Amniotic stem cell (primary cell): Measurements from ENCODE around the gene KIFC3.

Experiments used
- DNase-seq: peaks from one replicate; lab custom pipeline; 2025; lab: John Stamatoyannopoulos, UW

KIFC3 gene

DNA sequence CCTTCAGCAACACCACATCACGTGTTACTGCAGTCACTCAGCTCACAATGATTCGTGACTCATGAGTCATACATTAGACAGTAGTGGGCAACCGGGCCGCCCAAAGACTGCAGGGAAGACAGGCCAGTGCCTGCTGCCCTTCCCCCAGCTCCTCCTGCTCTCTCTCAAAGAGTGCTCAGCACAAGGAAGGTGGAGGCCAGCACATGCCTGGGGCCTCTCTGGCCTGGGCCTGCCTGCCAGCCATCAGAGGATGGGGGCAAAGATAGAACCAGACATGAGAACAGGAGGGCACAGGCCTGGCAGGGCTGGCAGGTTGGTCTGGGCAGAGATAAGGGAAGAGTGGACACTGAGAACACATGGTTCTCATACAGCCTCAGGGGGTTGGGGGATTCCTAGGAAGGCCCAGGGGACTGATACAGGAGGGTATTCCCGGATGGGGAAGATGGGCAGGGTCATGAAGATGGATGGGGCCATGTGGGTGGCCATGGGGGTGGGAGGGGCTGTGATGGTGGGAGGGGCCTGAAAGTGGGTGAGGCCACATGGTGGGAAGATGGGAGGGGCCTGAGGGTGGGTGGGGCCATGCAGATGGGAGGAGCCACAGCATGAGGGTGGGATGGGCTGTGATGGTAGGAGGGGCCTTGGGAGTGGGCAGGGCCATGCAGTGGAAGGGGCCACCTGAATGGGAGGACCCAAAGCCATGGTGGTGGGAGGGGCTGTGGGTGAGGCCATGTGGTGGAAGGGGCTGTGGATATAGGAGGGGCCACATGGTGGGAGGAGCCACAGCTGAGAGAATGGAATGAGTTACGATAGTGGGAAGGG lies 37.7 kb downstream of the KIFC3 start:
- DNase-seq = peak; percentile 49

DNA sequence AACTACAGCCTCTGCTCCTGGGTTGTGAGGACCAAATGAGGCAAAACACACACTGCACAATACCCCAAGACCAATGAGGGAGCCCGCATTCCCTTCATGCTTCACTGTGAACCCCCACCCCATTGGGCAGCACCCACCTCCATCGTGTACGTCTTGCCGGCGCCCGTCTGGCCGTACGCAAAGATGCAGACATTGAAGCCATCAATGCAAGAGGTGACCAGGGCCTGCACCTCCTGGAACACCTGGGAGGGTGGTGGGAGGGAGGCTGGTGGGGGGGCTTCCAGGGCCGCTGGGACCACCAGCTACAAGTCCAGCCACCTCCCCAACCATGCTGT lies 38.3 kb downstream of the KIFC3 start:
- DNase-seq = no peak

DNA sequence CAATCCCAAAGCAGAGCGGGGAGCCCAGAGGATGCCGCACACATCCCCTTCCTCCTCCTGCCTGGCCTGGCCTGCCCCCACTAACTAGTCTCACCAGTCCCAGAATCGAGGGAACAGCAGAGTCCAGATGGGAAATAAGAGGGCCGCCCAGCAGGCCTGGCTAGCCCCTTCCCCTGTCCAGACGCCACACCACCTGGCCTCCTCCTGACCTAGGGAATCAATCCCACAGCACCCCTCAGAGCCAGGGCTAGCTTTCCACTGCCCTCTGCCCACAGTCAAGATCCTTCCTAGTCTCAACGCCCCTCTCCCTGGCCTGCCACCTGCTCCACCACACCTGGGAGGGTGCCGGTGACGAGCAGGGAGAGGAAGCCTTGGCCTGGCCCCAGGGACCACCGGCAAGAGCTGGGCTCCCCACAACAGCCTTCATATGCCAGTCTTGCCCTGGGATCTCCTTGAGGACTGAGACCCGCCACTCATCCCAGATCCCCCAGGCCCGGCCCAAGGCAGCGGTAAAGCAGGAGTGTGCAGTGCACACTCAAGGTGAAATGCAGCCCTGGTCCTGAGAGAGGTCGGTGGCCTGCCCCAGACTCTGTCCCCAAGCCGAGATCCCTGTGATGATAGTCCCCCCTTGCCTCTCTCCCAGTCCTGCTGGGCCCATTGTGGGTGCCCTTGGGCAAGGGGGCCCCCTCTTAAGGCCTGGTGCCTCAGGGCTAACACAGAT lies 38.8 kb downstream of the KIFC3 start:
- DNase-seq = no peak

DNA sequence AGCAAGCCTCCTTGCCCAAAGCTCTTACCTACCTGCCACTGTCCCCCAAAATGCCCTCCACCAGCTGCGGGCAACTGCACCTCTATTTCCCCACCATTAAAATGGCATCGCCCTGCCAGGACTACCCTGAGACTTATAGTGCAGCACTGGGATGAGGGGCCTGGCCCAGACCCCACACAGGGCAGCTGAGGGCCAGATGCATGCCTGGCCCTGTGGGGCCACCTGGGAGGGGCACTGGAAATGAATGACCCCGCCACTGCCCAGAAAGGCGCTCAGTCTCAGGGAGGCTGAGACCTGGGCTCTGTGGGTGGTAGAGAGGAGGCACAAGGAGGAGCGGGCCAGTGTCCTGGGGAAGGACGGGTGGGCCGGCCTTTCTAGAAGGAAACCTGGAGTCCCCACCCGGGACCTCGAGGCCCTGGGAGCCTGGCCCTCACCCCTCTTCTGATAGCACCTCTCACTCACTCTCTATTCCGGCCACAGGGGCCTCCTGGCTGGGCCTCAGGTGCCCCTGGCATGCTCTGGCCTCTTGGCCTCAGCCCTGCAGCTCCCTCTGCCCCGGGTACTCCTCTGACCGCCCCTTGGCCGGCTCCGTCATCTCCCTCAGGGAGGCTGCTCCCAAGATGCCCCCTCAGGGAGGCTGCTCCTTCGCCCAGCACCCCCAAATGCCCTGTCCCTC lies 39.8 kb downstream of the KIFC3 start:
- no peak for DNase-seq

DNA sequence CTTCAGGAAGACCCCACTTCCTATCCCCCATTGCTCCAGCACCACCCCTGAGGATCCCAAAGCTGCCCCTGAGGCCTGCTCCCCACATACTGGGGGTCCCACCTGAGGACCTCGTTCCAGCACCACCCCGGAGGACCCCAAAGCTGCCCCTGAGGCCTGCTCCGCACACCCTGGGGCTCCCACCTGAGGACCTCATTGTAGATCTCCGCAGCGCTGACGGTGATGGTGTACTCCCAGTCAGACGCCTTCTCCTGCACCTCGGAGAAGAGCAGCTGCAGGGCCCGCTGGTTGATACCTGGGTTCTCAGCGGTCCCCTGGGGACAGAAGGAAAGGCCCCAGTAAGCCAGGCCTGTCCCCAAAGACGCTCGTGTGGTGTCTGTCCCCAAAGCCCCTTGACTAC lies 40.3 kb downstream of the KIFC3 start:
- DNase-seq = no peak

DNA sequence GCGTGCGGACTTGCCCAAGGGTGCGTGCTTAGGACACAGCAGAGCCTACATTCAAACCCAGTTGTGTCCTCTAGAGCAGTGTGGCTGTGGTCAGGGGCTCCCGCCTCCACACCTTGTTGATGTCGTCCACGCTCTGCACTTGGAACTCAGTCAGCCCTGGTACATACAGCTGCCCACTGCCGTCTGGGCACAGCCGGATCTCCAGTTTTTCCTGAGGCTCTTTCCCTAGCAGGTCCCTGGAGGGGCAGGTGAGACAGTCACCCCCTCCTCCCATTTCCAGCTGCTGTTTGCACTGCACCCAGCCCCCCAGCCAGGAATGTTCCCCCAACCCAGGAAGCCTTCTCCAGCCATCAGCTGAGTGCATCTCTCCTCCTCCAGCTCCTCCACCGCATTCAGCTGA lies 41.0 kb downstream of the KIFC3 start:
- DNase-seq = no peak

DNA sequence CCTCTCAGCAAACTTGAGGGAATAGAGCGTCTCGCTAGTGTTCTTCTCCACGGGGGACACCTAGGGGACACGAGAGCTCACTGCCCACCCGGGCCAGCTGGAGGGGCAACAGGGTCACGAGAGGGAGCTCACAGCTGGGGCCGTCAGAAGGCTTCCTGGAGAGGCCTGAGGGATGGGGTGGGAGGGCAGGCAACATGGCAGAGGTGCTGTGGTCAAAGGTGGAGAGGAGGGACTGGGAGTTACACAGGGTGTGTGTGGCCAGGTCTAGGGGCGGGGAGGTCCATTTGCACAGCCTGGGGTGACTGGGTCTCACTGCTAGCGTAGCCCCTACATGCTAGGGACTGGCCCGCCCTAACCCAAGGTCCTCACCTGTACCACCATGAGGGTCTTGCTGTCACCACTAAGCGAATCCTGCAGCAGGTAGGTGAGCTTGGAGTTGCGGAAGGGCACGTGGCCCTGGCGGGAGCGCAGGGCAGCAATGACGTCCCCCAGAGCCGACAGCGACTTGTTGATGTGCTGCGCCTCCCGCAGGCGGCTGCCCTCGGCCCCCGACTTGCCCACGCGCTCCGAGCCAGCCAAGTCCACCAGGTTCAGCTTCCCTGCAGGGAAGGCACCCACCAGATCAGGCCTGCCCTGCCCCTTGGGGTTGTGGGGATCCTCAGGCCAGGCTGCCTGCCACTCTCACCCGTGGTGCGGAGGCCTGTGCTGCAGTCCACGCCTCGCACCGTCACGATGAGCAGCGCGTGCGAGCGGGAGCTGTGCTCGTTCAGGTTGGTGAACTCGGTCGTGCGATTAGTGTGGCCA lies 41.7 kb downstream of the KIFC3 start:
- no peak for DNase-seq

DNA sequence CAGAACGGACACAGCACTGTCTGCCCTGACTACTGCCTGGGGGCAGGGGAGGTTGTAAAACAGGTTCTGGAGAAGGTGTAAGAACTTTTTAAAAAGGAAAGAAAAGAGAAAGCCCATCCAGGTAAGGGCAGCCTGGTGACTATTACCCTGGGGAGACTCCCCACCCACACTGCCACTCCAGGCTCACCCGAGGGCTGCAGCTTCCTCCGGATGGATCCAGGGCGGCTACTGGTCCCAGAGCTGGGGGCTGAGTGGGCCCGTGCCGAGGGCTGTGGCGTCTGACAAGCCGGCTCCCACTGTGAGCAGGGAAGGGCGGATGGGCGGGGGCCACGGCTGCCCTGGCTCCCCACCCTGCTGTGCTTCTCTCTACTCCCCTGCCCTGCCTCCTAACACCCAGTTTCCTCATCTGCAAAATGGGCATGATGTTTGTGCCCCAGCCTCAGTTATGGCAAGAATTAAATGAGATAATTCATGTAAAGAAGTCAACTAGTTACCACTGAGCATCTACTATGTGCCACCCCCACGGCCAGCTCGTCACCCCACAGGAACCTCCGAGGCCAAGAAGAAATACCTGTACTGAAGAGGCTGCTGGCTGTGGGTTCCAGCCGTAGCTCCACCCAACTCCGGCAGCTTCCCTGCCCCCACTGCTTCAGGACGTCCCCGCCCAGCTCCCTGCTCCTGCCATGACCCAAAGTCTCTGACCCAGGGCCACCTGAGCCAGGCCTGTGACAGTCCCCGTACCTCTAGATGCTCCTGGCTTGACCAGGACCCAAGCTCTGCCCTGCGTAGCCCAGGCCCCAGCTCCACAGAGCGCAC lies 42.5 kb downstream of the KIFC3 start:
- no peak for DNase-seq

DNA sequence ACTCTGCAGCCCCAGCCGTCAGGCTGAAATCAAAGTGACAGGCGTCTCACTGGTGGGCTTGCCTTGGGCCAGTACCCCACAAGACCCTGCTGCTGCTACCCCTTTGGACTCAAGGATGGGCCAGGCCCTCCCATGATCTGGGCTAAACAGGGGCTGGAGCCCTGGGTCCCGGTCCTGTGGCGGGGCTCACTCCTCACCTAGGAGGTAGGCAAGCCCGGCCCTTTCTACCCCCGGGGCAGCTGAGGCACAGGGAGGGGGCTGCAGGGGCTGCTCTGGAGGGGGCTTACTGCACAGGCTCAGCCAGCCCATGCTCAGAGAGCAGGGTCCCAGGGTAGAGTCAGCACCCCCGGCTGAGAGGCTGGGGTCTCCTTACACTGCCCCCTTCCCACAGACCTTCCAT lies 43.2 kb downstream of the KIFC3 start:
- DNase-seq = no peak

DNA sequence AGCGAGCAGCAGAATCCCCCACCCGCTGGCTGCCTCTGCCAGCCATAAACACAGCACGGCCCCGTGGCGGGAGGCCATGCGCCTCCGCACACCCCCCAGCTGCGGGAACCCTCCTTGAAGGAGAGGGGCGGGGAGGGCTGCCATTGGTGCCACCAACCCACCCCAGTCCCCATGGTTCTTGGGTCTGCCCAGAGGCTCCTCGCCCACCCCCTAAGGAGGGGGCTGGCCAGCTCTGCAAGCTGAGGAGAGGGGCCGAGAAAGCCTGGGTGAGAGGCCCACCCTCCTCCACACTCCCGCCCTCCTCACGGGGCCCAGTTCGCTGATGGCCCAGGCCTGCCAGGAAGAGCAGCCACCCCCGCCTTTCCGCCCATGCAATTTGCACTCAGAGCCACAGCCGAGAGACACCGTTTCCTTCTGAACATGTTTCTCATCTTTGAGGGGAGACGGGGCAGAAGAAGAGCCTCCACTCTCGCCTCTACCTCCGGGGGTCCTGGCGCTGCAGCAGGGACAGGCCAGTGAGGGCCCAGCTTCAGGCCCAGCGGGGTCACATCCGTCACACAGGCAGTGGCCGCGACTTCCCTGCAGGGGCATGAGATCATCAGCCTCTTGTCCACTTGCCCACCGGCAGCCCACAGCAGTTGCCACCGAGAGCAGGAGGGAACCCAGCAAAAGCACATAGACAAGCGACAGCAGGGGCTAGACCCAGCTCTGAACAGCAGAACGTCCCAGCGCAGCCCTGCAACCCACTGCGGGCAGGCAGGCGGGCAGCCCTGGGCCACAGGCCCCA lies 43.8 kb downstream of the KIFC3 start:
- DNase-seq = no peak

DNA sequence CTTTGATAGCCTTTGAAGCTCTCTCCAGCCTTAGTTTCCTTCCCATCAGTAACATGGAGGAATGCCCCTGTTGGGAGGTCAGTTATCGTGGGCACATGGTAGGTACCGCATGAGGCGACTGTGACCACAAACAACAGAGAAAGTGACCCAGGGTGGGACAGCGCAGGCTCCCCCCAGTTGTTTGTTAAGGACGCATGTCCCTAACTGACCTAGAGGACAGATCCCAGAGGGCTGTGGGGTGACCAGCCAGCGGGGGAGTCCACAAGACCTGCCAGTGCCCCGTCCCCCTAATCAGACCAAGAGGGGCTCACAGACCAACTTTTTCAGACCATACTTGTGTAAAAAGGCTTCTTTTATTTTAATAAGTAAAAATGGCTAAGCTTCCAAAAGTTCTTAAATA lies 44.4 kb downstream of the KIFC3 start:
- no peak for DNase-seq

DNA sequence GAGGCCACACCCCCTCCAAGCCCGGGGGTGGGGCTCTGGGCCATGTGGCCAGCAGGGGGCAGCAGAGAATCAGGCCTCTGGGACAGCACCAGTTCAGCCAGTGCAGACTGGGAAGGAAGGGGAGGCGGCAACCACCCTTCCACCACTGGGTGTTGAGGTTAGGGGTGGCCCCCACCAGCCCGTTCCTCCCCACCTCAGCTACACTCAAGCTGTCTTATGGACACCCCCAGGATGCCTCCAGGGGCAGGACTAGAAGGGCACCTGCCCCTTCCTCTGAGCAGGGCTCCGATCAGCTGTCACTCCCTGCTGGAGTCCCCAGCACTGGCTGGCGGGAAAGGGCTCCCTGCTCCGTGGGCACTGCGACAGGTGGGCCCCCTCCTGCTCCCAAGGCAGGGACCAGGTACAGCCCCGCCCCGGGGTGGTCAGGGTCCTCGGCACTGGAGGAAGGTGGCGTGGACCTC lies 44.9 kb downstream of the KIFC3 start:
- DNase-seq = peak; percentile 41

DNA sequence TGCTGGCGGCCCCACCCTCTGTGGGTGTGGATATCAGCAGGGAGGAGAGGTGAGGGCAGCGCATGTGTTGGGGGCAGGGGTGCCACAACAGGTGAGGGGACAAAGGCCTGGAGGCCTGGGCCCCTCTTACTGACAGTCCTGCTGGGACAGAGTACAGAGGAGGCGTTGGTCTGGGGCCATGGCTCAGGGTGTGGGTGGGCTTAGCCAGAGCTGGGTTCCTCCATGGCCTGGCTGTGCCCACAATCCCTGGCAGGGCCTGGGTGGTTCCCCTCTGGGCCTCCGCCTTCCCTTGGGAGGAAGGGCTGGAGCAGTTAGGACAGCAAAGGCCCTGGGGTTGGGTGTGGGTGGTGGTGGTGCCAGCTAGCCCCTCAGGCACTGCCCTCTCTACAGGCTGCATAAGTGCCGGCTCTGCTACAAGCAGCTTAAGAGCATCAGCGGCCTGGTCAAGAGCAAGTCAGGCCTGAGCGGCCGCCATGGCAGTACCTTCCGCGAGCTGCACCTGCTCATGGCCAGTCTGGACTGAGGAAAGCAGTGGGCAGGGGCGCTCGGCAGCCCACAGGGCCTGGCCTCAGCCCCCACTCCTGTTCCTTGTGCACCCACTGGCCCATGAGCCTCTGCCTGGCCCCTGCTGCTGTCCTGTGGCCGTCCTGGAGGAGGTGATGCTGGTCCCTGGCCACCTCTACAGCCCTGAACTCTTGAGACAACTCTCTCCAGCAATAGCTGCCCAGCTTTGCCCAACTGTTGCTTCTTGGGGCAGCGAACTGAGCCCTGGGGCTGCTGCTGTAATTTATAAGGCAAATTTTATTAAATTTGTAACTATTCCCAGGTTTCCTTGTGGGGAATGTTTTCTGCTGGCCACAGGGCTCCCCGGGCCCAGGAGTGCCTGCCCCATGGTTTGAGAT lies 45.6 kb downstream of the KIFC3 start:
- DNase-seq = no peak

DNA sequence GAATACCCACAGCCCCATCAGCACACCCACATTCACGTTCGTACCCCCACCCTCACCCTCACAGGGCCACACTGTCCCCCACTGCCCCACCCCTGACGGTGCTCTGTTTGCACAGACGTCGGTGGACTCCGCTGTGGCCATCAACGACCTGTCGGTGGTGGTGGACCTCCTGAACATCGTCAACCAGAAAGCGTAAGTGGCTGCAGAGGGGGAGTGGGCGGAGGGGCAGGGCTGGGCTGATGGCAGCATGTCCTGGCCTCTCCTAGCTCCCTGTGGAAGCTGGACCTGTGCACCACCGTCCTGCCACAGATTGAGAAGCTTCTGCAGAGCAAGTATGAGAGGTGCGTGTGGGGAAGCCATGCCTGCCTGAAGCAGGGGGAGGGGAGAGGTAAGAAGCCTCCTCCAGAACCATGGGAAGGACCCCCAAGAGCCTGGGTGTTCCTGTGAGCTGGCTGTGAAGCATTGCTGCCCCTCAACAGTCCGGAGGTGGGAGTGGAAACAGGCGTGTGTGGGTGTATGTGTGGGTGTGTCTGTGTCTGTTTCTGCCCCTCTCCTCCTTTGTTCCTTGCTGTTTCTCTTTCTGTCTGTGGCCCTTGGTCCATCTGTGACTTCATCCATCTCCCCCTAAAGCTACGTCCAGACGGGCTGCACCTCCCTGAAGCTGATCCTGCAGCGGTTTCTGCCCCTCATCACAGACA lies 46.4 kb downstream of the KIFC3 start:
- DNase-seq = no peak

DNA sequence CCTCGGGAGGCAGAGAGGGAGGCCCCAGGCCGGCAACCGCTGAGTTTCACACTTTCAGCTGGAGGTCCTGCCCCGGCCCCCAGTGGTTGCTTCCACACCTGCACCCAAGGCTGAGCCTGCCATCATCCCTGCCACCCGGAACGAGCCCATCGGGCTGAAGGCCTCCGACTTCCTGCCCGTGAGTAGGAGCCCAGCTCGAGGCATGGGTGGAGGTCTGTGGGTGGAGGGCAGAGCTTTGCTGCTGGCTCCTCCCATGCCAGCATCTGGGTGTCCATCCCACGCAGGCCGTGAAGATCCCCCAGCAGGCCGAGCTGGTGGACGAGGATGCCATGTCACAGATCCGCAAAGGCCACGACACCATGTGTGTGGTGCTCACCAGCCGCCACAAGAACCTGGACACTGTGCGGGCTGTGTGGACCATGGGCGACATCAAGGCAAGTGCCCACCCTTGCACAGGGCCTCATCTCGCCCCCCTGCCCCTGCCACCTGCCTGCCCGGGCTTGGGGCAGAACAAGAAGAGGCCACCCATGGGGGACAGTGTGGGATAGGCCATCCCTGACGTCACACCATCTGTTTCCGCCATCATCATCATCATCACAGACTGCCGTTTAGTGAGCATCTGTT lies 47.1 kb downstream of the KIFC3 start:
- no peak for DNase-seq

DNA sequence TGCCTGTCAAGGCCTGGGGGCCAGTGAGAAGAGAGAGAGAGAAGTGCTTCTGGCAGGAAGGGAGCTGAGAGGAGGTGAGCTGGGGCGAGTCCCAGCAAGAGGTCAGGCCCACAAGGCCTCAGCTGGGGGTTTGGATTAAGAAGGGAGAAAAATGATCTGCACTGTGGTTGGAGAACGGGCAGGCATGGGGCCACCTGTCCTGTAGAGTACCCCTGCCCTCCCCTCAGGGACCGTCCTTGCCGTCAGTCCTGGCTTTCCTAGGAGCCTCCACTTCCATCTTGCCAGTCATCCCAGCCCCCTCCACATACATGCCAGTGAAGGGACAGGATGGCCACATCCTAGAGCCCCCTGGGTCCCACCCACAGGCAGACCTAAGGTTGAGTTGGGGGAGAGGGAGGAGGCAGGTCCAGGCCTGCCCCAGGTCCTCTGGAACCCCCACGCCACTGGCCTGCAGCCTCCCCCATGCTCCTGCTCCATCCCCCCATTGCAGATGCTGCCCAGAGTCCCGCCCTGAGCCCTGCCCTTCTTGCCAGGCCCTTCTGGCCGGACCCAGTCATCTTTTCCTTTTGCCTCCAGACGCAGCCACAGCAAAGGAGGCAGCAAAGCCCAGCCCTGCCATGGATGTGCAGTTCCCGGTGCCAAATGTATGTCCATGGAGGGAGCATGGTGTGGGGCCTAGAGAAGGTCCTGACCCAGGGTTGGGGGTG lies 47.8 kb downstream of the KIFC3 start:
- DNase-seq = no peak

DNA sequence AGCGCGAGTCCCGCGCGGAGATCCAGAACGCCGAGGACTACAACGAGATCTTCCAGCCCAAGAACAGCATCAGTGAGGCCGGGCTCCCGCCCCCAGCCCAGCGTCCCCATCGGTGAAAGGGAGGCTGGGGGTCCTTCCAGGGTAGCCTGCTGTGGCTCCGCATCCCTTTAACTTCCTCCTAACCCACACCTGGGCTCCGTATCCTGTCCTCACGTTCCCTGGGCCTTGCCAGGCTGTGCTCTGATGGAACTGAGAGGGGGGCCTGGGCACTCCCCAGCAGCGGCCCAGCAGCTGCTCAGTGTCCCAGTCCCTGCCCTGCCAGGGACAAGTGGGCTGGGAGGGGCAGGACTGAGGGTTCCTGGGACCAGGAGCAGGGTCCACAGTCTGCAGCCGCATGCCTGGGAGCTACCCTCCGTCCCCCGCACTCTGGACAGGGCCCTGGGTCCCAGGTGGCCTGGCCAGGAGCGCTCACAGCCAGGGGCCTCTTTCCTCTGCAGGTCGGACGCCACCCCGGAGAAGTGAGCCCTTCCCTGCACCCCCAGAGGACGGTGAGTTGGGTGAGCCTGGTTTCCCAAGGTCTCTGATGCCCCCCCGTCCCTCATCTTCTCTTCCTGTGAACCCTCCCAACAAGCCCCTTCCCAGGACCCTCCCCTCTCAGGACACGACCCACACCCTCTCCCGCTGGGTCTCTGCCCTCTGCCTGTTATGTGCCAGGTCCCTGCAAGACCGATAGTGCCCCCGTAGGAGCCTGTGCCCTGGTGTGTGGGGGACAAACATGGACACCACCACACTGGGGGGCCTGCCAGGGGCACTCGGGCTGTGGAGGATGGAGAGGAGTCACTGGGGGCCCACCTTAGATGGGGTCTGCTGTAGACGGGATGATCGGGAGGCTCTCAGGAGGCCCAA lies 48.6 kb downstream of the KIFC3 start:
- no peak for DNase-seq
